GM11168 (cell line): Measurements from ENCODE around the gene ARID5A.

ENCODE experiments used
- in situ Hi-C: fragments of 300-500 bp; cut with MboI; formaldehyde crosslinking; loops from one replicate; pipeline ENCODE4 v1.12.0; 2022; ENCODE audit warnings: low sequenced_read_pairs; ENCODE audit not compliant: unreplicated experiment

Gene ARID5A

GRCh38 chr2:96526101-96526591, 10.4 kb upstream of the ARID5A start:
- in situ Hi-C loops, result no loop called here

GRCh38 chr2:96526615-96527285, 9.8 kb upstream of the ARID5A start:
- in situ Hi-C loops, result no loop called here

GRCh38 chr2:96527286-96528005, 9.1 kb upstream of the ARID5A start:
- in situ Hi-C loops, result no loop called here

- in situ Hi-C loops, result no loop called here
Observed at GRCh38 chr2:96528006-96528699, 8.4 kb upstream of the ARID5A start.

- in situ Hi-C loops, result no loop called here
Observed at GRCh38 chr2:96528700-96529375, 7.7 kb upstream of the ARID5A start.

- in situ Hi-C loops, result no loop called here
Observed at GRCh38 chr2:96529376-96530143, 7.0 kb upstream of the ARID5A start.

- in situ Hi-C loops, result no loop called here
Observed at GRCh38 chr2:96530144-96530430, 6.5 kb upstream of the ARID5A start.

- in situ Hi-C loops, result no loop called here
Observed at GRCh38 chr2:96530474-96531357, 5.8 kb upstream of the ARID5A start.

- in situ Hi-C loops, result no loop called here
Observed at GRCh38 chr2:96531366-96531765, 5.2 kb upstream of the ARID5A start.

- in situ Hi-C loops, result no loop called here
Observed at GRCh38 chr2:96531872-96532505, 4.6 kb upstream of the ARID5A start.

- in situ Hi-C loops, result no loop called here
Observed at GRCh38 chr2:96532641-96533291, 3.8 kb upstream of the ARID5A start.

- in situ Hi-C loops, result no loop called here
Observed at GRCh38 chr2:96533292-96534073, 3.1 kb upstream of the ARID5A start.

GRCh38 chr2:96534141-96534540, 2.4 kb upstream of the ARID5A start:
- in situ Hi-C loops, result no loop called here

- in situ Hi-C loops, result no loop called here
Observed at GRCh38 chr2:96534701-96535181, 1.8 kb upstream of the ARID5A start.

GRCh38 chr2:96535331-96535730, 1.2 kb upstream of the ARID5A start:
- in situ Hi-C loops, result no loop called here

GRCh38 chr2:96537066-96537733, 648 bp downstream of the ARID5A start:
- in situ Hi-C loops, result no loop called here
